ENCODE data around the gene ZSWIM2.
"Not testable (repeated sequence)": the region's sequence is repeated elsewhere in the genome, so short reads cannot be mapped to it uniquely, and the experiment has no call there.

The ZSWIM2 gene, protein sequence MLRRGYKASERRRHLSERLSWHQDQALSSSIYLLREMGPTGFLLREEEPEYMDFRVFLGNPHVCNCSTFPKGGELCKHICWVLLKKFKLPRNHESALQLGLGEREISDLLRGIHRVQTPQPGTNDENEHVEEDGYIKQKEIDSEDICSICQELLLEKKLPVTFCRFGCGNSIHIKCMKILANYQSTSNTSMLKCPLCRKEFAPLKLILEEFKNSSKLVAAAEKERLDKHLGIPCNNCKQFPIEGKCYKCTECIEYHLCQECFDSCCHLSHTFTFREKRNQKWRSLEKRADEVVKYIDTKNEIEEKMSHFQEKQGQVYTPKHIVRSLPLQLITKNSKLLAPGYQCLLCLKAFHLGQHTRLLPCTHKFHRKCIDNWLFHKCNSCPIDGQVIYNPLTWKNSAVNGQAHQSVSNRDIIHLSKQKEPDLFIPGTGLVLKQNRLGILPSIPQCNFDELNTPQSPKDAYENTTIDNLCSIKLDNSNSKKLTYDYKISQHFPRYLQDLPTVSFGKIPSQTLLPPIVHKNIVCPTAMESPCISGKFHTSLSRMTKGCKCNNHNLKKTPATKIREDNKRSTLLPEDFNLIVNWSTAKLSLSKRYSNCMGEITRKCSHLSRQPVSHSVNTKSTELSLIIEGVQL

DNA sequence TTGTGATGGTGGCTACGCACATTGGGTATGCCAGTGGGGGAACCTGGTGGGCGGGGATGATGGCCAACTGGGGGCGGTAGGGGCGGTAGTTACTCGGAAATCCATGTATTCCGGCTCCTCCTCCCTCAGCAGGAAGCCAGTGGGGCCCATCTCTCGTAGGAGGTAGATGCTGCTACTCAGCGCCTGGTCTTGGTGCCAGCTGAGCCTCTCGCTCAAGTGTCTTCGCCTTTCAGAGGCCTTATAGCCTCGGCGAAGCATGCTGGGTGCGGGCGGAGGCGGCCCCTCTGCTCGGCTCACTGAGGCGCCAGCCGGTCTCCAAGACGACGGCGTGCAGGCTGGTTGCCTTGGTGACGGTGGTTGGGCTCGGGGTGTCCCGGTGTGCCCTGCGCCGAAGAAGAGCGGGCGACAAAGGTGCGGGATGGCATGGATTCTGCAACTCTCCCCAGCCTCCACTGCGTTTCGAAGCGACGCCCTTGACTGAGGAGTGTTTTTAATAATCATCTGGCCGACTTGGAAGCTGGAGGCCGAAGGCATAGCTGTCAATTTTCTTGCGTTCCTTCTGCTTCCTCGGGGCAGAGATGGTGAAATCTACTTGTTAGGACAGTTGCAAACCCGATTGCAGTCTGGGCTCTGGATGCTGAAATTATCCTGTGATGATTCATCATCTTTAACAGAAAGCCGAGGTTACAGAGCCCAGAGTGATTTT, at the start of gene ZSWIM2:
ZSWIM2 (minus strand) TSS at position 298 of the 706 bp plus-strand sequence; CDS start at position 258, 40 bp downstream.
- peak; percentile 64 for DNase-seq

- not testable (repeated sequence) for DNase-seq
These were observed 47.2 kb upstream of the ZSWIM2 start for GRCh38 chr2:186896220-186896619.

DNA sequence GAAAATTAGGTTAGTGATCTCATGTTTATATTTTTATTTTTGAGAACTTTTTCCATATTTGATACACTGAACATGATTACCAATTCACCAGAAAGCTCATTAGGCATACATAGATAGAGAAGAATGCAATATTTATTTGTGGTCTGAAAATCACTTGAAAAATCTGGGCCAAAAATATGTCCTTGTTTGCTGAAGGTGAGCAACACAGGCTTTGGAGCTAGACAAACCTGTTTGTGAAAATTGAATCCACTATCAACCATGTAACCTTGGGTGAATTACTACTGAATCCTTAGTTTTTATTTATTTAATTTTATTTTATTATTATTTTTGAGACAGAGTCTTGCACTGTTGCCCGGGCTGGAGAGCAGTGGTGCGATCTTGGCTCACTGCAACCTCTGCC, 46.5 kb upstream of the ZSWIM2 start:
- no peak for DNase-seq

- DNase-seq: no peak
These were observed 45.5 kb upstream of the ZSWIM2 start for GRCh38 chr2:186894478-186894877.

GRCh38 chr2:186892821-186893220, 43.9 kb upstream of the ZSWIM2 start:
- DNase-seq: no peak

DNA sequence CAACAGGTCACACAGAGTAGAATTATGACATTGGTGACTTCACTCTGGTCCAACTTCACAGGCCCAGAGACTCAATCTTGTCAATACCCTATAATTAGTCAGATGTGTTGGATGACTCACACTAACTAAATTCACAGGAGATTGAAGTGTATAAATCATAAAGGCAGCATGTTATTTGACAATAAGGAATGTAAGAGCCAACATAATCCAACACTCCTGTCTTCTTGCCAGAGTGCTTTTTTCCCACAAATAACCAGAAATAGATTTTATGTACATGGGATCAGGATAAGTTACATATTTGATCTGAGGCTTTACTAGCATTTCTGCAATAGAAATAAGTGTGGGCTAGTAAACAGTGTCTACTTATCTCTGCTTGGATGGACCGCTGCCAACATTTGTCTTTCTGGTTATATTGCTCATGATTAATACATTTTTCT, 42.2 kb upstream of the ZSWIM2 start:
- DNase-seq: no peak

GRCh38 chr2:186889101-186889879, 40.3 kb upstream of the ZSWIM2 start:
- DNase-seq: no peak

DNA sequence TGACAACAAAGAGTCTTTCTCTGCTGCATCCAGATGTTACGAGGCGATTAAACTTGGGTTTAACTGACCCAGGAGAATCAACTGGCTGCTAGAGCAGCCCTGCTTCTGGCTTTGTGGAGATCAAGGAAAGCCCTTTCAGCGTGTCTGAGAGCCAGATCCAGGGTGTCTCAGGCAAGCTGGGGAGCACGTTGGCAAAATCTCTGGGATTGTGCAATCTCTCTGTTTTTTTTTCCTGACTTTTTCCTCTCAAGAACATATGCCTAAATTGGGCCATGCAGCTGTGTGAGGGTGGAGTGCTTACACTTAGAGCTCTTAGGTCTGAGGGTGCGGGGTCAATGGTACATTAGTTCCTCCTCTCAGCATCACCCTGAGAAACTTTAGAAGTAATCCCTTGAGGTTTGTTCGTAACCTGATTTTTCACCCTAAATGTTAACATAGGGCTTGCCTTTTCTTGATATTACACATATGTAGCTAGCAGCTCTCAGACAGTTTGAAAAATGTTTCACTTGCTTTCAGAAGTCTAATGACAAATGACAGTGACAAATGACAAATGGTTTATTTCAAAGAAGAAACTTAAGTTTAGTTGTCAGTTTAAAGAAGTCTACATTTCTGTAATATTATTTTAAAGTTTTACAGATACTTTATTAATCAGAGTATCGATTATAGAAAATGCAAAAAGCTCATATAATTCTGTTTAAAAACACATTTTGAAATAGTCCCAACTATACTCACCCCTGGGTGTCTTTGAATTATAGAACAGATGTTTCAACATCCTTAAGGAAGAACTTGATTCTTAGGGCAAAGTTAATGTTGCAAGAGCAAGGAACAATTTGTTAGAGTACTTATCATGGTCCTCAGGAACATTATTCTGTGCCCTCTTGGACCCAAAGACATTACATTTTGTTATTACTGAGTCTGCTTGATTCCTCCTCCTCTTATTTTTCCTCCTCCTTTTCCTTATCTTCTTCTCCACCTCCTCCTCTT, 38.4 kb upstream of the ZSWIM2 start:
- DNase-seq: no peak

GRCh38 chr2:186884587-186884986, 35.6 kb upstream of the ZSWIM2 start:
- no peak for DNase-seq

DNA sequence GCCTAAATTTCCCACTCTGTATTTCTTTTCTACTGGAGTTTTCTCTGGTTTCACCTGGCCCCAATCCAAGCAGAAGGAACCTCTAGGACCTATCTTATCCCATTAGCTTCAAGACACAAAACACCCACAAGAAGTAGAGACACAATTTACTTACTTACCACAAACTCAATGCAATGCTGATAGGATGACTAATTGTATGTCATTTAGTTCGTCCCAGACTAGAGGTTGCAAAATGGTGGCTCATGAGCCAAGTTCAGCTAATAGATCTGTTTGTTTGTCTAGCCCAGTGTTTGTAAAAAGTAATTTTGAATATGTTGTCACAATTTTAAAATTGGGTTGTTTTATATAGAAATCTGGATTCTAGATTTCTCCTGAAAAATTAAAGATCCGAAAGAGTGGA, 34.7 kb upstream of the ZSWIM2 start:
- no peak for DNase-seq

GRCh38 chr2:186882511-186883071, 33.6 kb upstream of the ZSWIM2 start:
- DNase-seq: no peak

- DNase-seq: no peak
These were observed 32.7 kb upstream of the ZSWIM2 start for GRCh38 chr2:186881660-186882059.

GRCh38 chr2:186879312-186879711, 30.3 kb upstream of the ZSWIM2 start:
- no peak for DNase-seq

- no peak for DNase-seq
These were observed 25.7 kb upstream of the ZSWIM2 start for GRCh38 chr2:186874713-186875112.

- no peak for DNase-seq
These were observed 22.9 kb upstream of the ZSWIM2 start for GRCh38 chr2:186871881-186872280.

GRCh38 chr2:186868344-186868743, 19.4 kb upstream of the ZSWIM2 start:
- DNase-seq: no peak

DNA sequence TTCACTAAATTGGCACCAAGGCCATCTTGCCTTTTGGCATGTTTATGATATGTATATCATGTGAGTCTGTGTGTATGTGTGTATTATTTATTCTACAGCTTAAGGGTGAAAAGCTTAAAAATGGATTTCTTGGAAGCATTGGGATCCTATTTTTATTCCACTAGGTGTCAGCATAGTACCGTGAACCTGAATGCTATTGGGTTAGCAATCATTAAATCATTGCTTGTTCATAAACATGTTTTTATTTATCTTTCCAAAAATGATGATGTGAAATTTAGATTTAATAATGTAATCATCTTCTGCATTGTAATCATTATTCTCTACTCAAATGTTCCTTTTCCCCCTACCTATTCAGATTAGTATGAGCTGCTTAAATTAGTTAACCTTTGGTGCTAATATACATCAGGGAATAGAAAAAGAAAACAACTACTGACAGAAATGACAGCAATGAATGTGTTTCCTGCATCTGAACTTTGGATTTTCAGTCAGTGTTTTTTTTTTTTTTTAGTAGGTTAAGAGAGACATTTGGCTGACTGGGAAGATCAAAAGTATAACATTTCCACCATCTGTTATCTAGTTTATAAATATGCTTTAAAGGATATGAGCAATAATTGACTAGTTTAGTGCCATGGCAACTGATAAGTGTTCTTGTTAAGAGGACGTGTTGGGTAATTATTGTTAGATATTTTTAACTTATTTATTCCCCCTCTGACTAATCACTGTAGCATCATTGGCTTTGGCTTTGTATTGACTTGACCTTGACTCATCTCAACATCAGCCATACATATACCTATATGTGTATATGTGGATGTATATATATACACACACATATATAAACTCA, 14.1 kb upstream of the ZSWIM2 start:
- DNase-seq: no peak

- DNase-seq: no peak
These were observed 6.2 kb upstream of the ZSWIM2 start for GRCh38 chr2:186855216-186855615.

GRCh38 chr2:186853951-186854350, 5.0 kb upstream of the ZSWIM2 start:
- no peak for DNase-seq

DNA sequence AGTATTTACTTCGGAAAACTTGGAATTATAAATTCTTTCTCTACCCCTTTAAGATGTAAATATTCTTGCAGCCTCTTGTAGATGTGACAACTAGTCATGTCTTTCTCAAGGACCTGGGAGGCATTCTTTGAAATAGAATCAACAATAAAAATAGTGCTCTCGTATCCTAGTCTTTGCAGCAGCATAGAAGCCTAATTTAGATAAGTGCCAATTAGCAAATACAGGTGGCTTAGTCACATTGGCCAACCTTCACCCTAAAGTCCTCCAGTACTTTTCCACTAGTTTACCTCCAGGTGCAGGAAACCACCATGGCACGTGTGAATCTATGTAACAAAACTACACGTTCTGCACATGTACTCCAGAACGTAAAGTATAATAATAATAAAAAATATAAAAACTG, 3.5 kb upstream of the ZSWIM2 start:
- DNase-seq: no peak

Measured in GOT3 (cell line).